GF-D8 (cell line): ENCODE results near the gene PHKA1.
A peak's percentile ranks its signal among the peaks of the same experiment; 100 is the strongest.
"Not testable (repeated sequence)": the region's sequence is repeated elsewhere in the genome, so short reads cannot be mapped to it uniquely, and the experiment has no call there.

Experiments used
- DNase-seq: peaks from one replicate; lab custom pipeline; 2025; lab: John Stamatoyannopoulos, UW

PHKA1 gene

GRCh38 chrX:72713599-72714477 lies at the start of gene PHKA1:
Gene PHKA1 (minus strand): TSS chrX:72714306. CDS start chrX:72713880, 426 bp downstream.
- DNase-seq, result peak; percentile 43

GRCh38 chrX:72760454-72760853 lies 46.3 kb upstream of the PHKA1 start:
- DNase-seq, result not testable (repeated sequence)

- not testable (repeated sequence) for DNase-seq
These were observed 34.4 kb upstream of the PHKA1 start for GRCh38 chrX:72748545-72748944.

- not testable (repeated sequence) for DNase-seq
These were observed 31.4 kb upstream of the PHKA1 start for GRCh38 chrX:72745546-72745945.

- DNase-seq, result no peak
These were observed 21.5 kb upstream of the PHKA1 start for GRCh38 chrX:72735561-72735960.

- not testable (repeated sequence) for DNase-seq
These were observed 19.5 kb upstream of the PHKA1 start for GRCh38 chrX:72733636-72734035.

- DNase-seq, result no peak
These were observed 13.7 kb upstream of the PHKA1 start for GRCh38 chrX:72727846-72728245.

GRCh38 chrX:72716766-72717165 lies 2.7 kb upstream of the PHKA1 start:
- no peak for DNase-seq

GRCh38 chrX:72715546-72715945 lies 1.4 kb upstream of the PHKA1 start:
- DNase-seq, result no peak

GRCh38 chrX:72714478-72714916 lies 391 bp upstream of the PHKA1 start:
- peak; percentile 43 for DNase-seq

GRCh38 chrX:72713130-72713529 lies 976 bp downstream of the PHKA1 start:
- DNase-seq, result no peak

- DNase-seq, result peak; percentile 48
These were observed 1.9 kb downstream of the PHKA1 start for GRCh38 chrX:72712094-72712755.

GRCh38 chrX:72705814-72706213 lies 8.3 kb downstream of the PHKA1 start:
- no peak for DNase-seq

GRCh38 chrX:72705111-72705510 lies 9.0 kb downstream of the PHKA1 start:
- DNase-seq, result no peak

- no peak for DNase-seq
These were observed 19.9 kb downstream of the PHKA1 start for GRCh38 chrX:72694170-72694569.

GRCh38 chrX:72693477-72693876 lies 20.6 kb downstream of the PHKA1 start:
- no peak for DNase-seq

GRCh38 chrX:72687396-72687795 lies 26.7 kb downstream of the PHKA1 start:
- peak; percentile 32 for DNase-seq

GRCh38 chrX:72685810-72686456 lies 28.2 kb downstream of the PHKA1 start:
- DNase-seq, result no peak

- DNase-seq, result no peak
These were observed 29.1 kb downstream of the PHKA1 start for GRCh38 chrX:72685018-72685417.

GRCh38 chrX:72683631-72684030 lies 30.5 kb downstream of the PHKA1 start:
- DNase-seq, result no peak

- DNase-seq, result no peak
These were observed 37.6 kb downstream of the PHKA1 start for GRCh38 chrX:72676465-72676864.

- not testable (repeated sequence) for DNase-seq
These were observed 40.2 kb downstream of the PHKA1 start for GRCh38 chrX:72673951-72674350.

- not testable (repeated sequence) for DNase-seq
These were observed 44.6 kb downstream of the PHKA1 start for GRCh38 chrX:72669508-72669907.
